ENCODE measurements around the gene TSPAN16. TPM values are rescaled to one million over a fixed set of nuclear protein-coding genes. Genes with fewer than 3 reads are reported as not detected.

Gene TSPAN16
- total and polyA plus RNA-seq, 10 donors = not detected

DNA sequence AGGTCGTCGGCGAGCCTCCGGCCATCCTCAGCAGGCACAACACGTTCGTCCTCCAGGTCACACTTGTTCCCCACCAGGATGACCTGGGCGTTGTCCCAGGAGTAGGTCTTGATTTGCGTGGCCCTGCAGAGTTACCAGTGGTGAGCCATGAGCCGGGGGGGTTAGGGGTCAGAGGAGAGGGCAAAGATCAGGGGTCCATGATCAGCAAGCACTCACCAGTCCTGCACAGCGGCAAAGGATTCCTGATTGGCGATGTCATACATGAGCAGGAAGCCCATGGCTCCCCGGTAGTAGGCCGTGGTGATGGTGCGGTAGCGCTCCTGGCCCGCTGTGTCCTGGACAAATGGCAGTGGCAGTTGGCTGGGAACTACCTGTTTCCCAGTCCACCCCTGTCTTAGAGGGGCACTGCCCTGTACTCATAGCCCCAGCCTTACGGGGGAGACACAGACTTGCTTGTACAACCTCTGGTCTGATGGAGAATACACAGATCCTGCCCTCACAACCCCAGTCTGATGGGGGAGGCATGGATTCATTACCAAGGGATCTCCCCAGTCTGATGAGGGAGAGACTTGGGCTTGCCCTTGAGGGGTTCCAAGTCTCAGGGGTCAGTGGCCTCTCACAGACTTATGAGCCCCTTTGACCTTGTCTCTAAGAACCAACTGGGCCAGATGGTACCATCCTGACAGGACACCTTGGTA lies 39.6 kb downstream of the TSPAN16 start:
- intact Hi-C loops (cut with DNase I; ENCODE audit: low total_unique reads) = no loop called here
- Histone ChIP-seq H3K27me3 (replicated peaks in 1 of 7) (no peaks in the 10 kb centered on the region), H3K36me3 (peaks cover 0 to 66% (median 44%) of the 10 kb centered on the region in 6 donors), H3K4me3 (no peak overlapping the region), H3K4me1 (peaks cover 11 to 56% (median 31%) of the 10 kb centered on the region in 6 donors), H3K9me3 (peaks cover 0 to 6% (median 0%) of the 10 kb centered on the region in 8 donors), H3K27ac (no peak overlapping the region)
- WGBS, 5 donors = 95 to 97% (median 96%) methylated on average over 15 to 17 of the region's 17 CpGs
- no peak for TF ChIP-seq POLR2A (IDR thresholded peaks at IDR 0.05)
- no peak for TF ChIP-seq POLR2AphosphoS5 (IDR thresholded peaks at IDR 0.05)
- TF ChIP-seq, protein P1, sequence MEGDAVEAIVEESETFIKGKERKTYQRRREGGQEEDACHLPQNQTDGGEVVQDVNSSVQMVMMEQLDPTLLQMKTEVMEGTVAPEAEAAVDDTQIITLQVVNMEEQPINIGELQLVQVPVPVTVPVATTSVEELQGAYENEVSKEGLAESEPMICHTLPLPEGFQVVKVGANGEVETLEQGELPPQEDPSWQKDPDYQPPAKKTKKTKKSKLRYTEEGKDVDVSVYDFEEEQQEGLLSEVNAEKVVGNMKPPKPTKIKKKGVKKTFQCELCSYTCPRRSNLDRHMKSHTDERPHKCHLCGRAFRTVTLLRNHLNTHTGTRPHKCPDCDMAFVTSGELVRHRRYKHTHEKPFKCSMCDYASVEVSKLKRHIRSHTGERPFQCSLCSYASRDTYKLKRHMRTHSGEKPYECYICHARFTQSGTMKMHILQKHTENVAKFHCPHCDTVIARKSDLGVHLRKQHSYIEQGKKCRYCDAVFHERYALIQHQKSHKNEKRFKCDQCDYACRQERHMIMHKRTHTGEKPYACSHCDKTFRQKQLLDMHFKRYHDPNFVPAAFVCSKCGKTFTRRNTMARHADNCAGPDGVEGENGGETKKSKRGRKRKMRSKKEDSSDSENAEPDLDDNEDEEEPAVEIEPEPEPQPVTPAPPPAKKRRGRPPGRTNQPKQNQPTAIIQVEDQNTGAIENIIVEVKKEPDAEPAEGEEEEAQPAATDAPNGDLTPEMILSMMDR (IDR thresholded peaks at IDR 0.05 in 8 of 11, conservative IDR thresholded peaks at IDR 0.05 in 3 of 11) = no peak
- no peak for DNase-seq

DNA sequence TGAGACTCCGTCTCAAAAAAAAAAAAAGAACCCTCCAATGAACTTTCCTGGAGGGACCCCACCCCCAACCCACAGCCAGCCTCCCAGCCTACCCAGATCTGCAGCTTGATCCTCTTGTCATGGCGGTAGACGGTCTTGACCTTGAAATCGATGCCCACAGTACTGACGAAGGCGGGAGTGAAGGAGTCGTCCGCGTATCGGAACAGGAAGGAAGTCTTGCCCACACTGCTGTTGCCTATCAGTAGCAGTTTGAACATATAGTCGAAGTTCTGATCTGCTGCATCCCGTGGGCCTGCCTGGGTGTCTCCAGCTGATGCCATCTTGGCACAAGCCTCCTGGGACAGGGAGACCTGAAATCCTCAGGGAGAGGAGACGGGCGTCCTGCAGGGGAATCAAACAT lies 41.1 kb downstream of the TSPAN16 start:
- Histone ChIP-seq H3K9me3 (peaks cover 0 to 6% (median 0%) of the 10 kb centered on the region in 8 donors), H3K4me3 (peak overlapping the region in 3 of 8 donors; percentile 74 to 86 (median 85)), H3K4me1 (peaks cover 11 to 59% (median 31%) of the 10 kb centered on the region in 6 donors), H3K27me3 (replicated peaks in 1 of 7) (no peaks in the 10 kb centered on the region), H3K36me3 (peaks cover 0 to 60% (median 42%) of the 10 kb centered on the region in 6 donors), H3K27ac (peak overlapping the region in 5 of 8 donors; percentile 15 to 96 (median 88))
- 24 to 50% (median 37%) methylated on average over 10 to 14 of the region's 14 CpGs for WGBS, 5 donors
- TF ChIP-seq, protein P1 (IDR thresholded peaks at IDR 0.05 in 8 of 11, conservative IDR thresholded peaks at IDR 0.05 in 3 of 11) = no peak
- TF ChIP-seq POLR2AphosphoS5 (IDR thresholded peaks at IDR 0.05) = no peak
- no peak for TF ChIP-seq POLR2A (IDR thresholded peaks at IDR 0.05)
- intact Hi-C loops (cut with DNase I; ENCODE audit: low total_unique reads) = no loop called here
- DNase-seq = no peak

DNA sequence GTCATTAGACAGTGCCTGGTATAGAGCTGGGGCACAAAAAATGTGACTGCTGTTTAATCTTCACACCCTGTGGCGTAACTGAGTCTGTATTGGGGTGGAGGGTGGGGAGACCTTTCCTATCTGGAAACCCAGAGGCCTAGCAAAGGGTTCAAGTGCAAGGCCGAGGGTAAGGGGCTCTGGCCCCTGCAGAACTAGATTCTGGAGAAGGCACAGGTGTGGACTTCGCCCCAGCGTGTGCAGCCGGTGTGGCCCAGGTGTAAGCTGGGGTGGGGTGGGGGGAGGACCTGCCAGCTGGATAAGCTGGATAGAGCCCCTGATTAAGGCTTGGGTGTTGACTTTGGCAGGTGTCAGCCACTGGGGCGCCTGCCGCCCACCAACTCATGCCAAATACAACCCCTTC lies 42.2 kb downstream of the TSPAN16 start:
- no peaks in the 10 kb centered on the region for H3K27me3 ChIP-seq (replicated peaks in 1 of 7)
- no peak for DNase-seq
- peaks cover 0 to 60% (median 35%) of the 10 kb centered on the region in 6 donors for H3K36me3 ChIP-seq
- H3K9me3 ChIP-seq = peaks cover 0 to 6% (median 0%) of the 10 kb centered on the region in 8 donors
- H3K27ac ChIP-seq = peak overlapping the region; percentile 53 to 96 (median 82)
- intact Hi-C loops (cut with DNase I; ENCODE audit: low total_unique reads) = no loop called here
- peak overlapping the region in 5 of 8 donors; percentile 17 to 86 (median 79) for H3K4me3 ChIP-seq
- peaks cover 11 to 60% (median 35%) of the 10 kb centered on the region in 6 donors for H3K4me1 ChIP-seq
- 81 to 93% (median 86%) methylated on average over 7 of the region's 7 CpGs for WGBS, 5 donors
- TF ChIP-seq POLR2A (IDR thresholded peaks at IDR 0.05) = no peak
- TF ChIP-seq, protein P1 (IDR thresholded peaks at IDR 0.05 in 8 of 11, conservative IDR thresholded peaks at IDR 0.05 in 3 of 11) = no peak
- TF ChIP-seq POLR2AphosphoS5 (IDR thresholded peaks at IDR 0.05) = no peak

DNA sequence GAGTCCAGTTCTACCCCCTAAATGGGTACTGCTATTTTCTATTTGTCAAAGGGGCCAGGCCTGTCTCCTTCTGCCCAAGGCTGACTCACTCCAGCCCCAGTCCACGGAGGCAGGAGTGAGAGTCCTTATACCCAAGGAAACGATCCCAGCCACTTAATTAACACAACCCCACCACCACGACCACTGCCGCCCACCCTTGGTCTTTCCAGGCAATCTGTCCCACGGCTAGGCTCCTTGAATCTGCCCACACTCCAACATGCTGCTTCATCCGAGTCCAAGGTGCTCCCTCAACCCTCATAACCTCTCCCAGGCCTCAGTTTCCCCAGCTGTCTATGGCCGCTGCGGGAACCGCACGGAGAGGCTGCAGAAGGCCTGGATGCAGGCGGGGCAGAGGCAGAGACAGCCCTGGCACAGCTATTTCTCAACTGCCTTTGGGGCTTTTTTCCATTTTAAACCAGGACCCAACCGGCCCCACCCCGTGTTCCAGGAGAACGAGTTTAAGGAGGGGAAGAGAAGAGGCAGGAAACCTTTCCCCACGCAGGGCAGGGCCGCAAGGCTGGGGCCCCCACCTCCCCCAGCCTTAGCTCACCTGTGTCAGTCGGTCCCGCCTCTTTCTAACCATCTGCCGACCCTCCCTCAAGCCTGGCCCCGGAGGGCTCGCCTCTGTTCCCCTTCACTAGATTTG lies 42.8 kb downstream of the TSPAN16 start:
- DNase-seq = no peak
- peak overlapping the region; percentile 57 to 86 (median 72) for H3K4me3 ChIP-seq
- H3K27ac ChIP-seq = peak overlapping the region; percentile 53 to 96 (median 82)
- intact Hi-C loops (cut with DNase I; ENCODE audit: low total_unique reads) = no loop called here
- H3K27me3 ChIP-seq (replicated peaks in 1 of 7) = no peaks in the 10 kb centered on the region
- H3K4me1 ChIP-seq = peaks cover 11 to 65% (median 39%) of the 10 kb centered on the region in 6 donors
- TF ChIP-seq POLR2AphosphoS5 (IDR thresholded peaks at IDR 0.05) = no peak
- TF ChIP-seq, protein P1 (IDR thresholded peaks at IDR 0.05 in 8 of 11, conservative IDR thresholded peaks at IDR 0.05 in 3 of 11) = no peak
- no peak for TF ChIP-seq POLR2A (IDR thresholded peaks at IDR 0.05)
- H3K36me3 ChIP-seq = peaks cover 0 to 59% (median 29%) of the 10 kb centered on the region in 6 donors
- 25 to 55% (median 28%) methylated on average over 13 to 21 of the region's 21 CpGs for WGBS, 5 donors
- H3K9me3 ChIP-seq = peaks cover 0 to 6% (median 0%) of the 10 kb centered on the region in 8 donors

Data from spleen (tissue), 11 donors.